Peyer's patch (tissue), 4 donors: ENCODE results near the gene NOTCH2.

ENCODE experiments used
- POLR2A ChIP-seq, 2 donors: fragments of 450-650 bp; IDR thresholded peaks; one replicate each; pipeline ENCODE4 v1.5.1; 2017; ENCODE audit warnings: antibody characterized with exemption in 2 of 2, mild to moderate bottlenecking in 2 of 2, moderate library complexity in 2 of 2
- TF ChIP-seq, protein P1 (sequence below), 6 experiments: fragments of 450-650 bp in 4 of 6; fragments of 200-600 bp in 2 of 6; sonication (generic) in 1 of 6; IDR thresholded peaks; one replicate each; pipeline ENCODE4 v1.5.1; 2017 to 2019; ENCODE audit warnings: antibody characterized with exemption in 6 of 6, mild to moderate bottlenecking in 3 of 6, moderate library complexity in 1 of 6

DNA sequence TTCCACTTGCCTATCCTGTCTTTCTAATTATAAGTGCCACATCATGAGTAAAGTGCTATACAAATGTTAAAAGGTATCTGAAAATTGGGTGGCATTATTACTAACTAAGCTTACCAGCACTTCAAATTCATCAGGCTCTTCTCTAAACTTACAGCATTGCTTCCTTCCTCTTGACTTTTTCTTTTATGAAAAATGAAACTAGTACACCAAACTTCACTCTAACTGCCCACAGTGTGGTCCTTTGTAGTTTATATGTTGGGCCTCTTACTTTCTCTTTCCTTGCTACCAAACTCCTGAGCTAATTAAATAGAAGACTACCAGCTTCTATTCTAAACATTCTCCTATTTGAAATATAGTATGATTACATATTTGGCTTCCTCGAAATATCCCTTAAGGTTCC lies 81.8 kb downstream of the NOTCH2 start:
- TF ChIP-seq, protein P1, sequence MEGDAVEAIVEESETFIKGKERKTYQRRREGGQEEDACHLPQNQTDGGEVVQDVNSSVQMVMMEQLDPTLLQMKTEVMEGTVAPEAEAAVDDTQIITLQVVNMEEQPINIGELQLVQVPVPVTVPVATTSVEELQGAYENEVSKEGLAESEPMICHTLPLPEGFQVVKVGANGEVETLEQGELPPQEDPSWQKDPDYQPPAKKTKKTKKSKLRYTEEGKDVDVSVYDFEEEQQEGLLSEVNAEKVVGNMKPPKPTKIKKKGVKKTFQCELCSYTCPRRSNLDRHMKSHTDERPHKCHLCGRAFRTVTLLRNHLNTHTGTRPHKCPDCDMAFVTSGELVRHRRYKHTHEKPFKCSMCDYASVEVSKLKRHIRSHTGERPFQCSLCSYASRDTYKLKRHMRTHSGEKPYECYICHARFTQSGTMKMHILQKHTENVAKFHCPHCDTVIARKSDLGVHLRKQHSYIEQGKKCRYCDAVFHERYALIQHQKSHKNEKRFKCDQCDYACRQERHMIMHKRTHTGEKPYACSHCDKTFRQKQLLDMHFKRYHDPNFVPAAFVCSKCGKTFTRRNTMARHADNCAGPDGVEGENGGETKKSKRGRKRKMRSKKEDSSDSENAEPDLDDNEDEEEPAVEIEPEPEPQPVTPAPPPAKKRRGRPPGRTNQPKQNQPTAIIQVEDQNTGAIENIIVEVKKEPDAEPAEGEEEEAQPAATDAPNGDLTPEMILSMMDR (IDR thresholded peaks at IDR 0.05): no peak
- TF ChIP-seq POLR2A (IDR thresholded peaks at IDR 0.05): no peak
